HepG2 (cell line): ENCODE results near the gene PDIA6. TPM values are rescaled to one million over a fixed set of nuclear protein-coding genes. Genes with fewer than 3 reads are reported as not detected.

Experiments used
- AHDC1 ChIP-seq: sonication (generic); formaldehyde crosslinking; IDR thresholded peaks from 2 replicates; pipeline ENCODE4 v1.5.1; 2020; ENCODE audit warnings: mild to moderate bottlenecking, missing genetic modification reagents, borderline replicate concordance
- ARHGAP35 ChIP-seq: sonication (generic); formaldehyde crosslinking; IDR thresholded peaks from 2 replicates; pipeline ENCODE4 v1.9.0; 2022; ENCODE audit warnings: mild to moderate bottlenecking, inconsistent platforms, moderate library complexity, missing genetic modification reagents, borderline replicate concordance
- ARID5B ChIP-seq: IDR thresholded peaks from 2 replicates; pipeline ENCODE4 v1.4.0; 2020; ENCODE audit warnings: mild to moderate bottlenecking, missing genetic modification reagents
- EED ChIP-seq: sonication (generic); formaldehyde crosslinking; IDR thresholded peaks from 2 replicates; pipeline ENCODE4 v1.5.0; 2020; ENCODE audit warnings: mild to moderate bottlenecking, missing genetic modification reagents
- FOXA3 ChIP-seq: IDR thresholded peaks from 2 replicates; pipeline ENCODE4 v1.6.1; 2016; ENCODE audit warnings: missing genetic modification reagents, missing compliant biosample characterization
- HNRNPK ChIP-seq: fragments of 200-400 bp; formaldehyde crosslinking; IDR thresholded peaks from 2 replicates; pipeline ENCODE4 v1.6.1; 2018; ENCODE audit warnings: low read length, low read depth, moderate library complexity, mild to moderate bottlenecking; ENCODE audit not compliant: poor library complexity, severe bottlenecking
- ISL2 ChIP-seq: sonication (generic); formaldehyde crosslinking; IDR thresholded peaks from 2 replicates; pipeline ENCODE4 v1.5.0; 2020; ENCODE audit warnings: missing genetic modification reagents
- NCOA1 ChIP-seq: sonication (generic); formaldehyde crosslinking; IDR thresholded peaks from 2 replicates; pipeline ENCODE4 v1.9.0; 2021; ENCODE audit warnings: missing genetic modification reagents
- PLSCR1 ChIP-seq: sonication (generic); formaldehyde crosslinking; IDR thresholded peaks from 2 replicates; pipeline ENCODE4 v1.5.0; 2020; ENCODE audit warnings: missing genetic modification reagents, mild to moderate bottlenecking, borderline replicate concordance
- ZBED4 ChIP-seq: sonication (generic); formaldehyde crosslinking; IDR thresholded peaks from 2 replicates; pipeline ENCODE4 v1.4.0; 2020; ENCODE audit warnings: missing genetic modification reagents, borderline replicate concordance
- ZFP36L2 ChIP-seq: sonication (generic); formaldehyde crosslinking; IDR thresholded peaks from 2 replicates; pipeline ENCODE4 v1.4.0; 2020; ENCODE audit warnings: missing genetic modification reagents
- ZFP37 ChIP-seq: sonication (generic); formaldehyde crosslinking; IDR thresholded peaks from 2 replicates; pipeline ENCODE4 v1.4.0; 2020; ENCODE audit warnings: missing genetic modification reagents, borderline replicate concordance
- ZNF382 ChIP-seq: sonication (generic); formaldehyde crosslinking; IDR thresholded peaks from 2 replicates; pipeline ENCODE4 v1.5.0; 2020; ENCODE audit warnings: missing genetic modification reagents, mild to moderate bottlenecking, borderline replicate concordance
- polyA plus RNA-seq, 8 experiments: library from polyadenylated mRNA; depleted of rRNA in 3 of 8; stranded (reverse) in 7 of 8; unstranded in 1 of 8; fragments of >200 nt; fragmentation: Illumina TruSeq in 4 of 8; extraction: Trizol in 4 of 8; gene quantifications; 2 replicates each; pipeline versions ENCODE4 v1.2.1 to v1.2.3, GENCODE V29; 2011 to 2016; ENCODE audit warnings: low read depth in 4 of 8, missing spikeins in 1 of 8, mixed read lengths in 1 of 8; ENCODE audit not compliant: insufficient read depth in 1 of 8
- total RNA-seq, 5 experiments: library from RNA; depleted of rRNA; stranded (reverse); fragments of >200 nt; fragmentation: Illumina TruSeq; extraction: Trizol; gene quantifications; 2 replicates each; pipeline ENCODE4 v1.2.3, GENCODE V29; 2016; ENCODE audit warnings: low read depth in 1 of 5

PDIA6 gene
- total and polyA plus RNA-seq, 2 of the 13 experiments (the other 11 are each of a cell fraction or from before 2014, with no cell fraction given) = 586 to 642 TPM

GRCh38 chr2:10835052-10835970, 22.7 kb upstream of the PDIA6 start (continued):
- TF ChIP-seq PLSCR1 (no peak), HNRNPK (no peak), AHDC1 (CRISPR knock-in tag) (no peak), EED (CRISPR knock-in tag) (0 out of 2 replicates have a peak, but pooled peaks have one; percentile 14), ZNF382 (CRISPR knock-in tag) (no peak), ARID5B (CRISPR knock-in tag) (peak; percentile 47), ZBED4 (CRISPR knock-in tag) (peak; percentile 87), NCOA1 (CRISPR knock-in tag) (no peak), ZFP37 (CRISPR knock-in tag) (no peak), FOXA3 (0 out of 2 replicates have a peak, but pooled peaks have one; percentile 18), ZFP36L2 (CRISPR knock-in tag) (no peak), ISL2 (CRISPR knock-in tag) (0 out of 2 replicates have a peak, but pooled peaks have one; percentile 29), ARHGAP35 (CRISPR knock-in tag) (no peak)
